Activated CD8-positive, alpha-beta T cell treated with anti-CD3 and anti-CD28 coated beads, Interleukin-2, amount 10 ng/mL, durations not matched to agents 7 days and 5 days (primary cell): ENCODE measurements around the gene FSD2. TPM values are rescaled to one million over a fixed set of nuclear protein-coding genes. Genes with fewer than 3 reads are reported as not detected.

Experiments
- ATAC-seq: fragments of 150-1000 bp; cut with Tn5 transposase; one replicate; pipeline ENCODE4 v1.10.0; 2021; ENCODE audit warnings: moderate library complexity
- CTCF ChIA-PET: fragments of 350-600 bp; sonication (Branson Sonifier 250); formaldehyde crosslinking; loops from one replicate; lab custom pipeline; 2021; ENCODE audit warnings: antibody characterized with exemption; lab: Charles Lee
- POLR2A ChIA-PET: fragments of 350-600 bp; sonication (Branson Sonifier 250); formaldehyde crosslinking; loops from one replicate; lab custom pipeline; 2021; ENCODE audit warnings: antibody characterized with exemption; lab: Charles Lee
- DNase-seq: peaks from one replicate; pipeline ENCODE4 v3.0.0-alpha.2; 2020
- H3K27ac Mint-ChIP-seq: one replicate; pipeline ENCODE4 v1.8.0; 2021; ENCODE audit warnings: mild to moderate bottlenecking, mixed read lengths
- H3K27me3 Mint-ChIP-seq: one replicate; pipeline ENCODE4 v1.8.0; 2021; ENCODE audit warnings: low read depth, mixed read lengths
- H3K36me3 Mint-ChIP-seq: one replicate; pipeline ENCODE4 v1.8.0; 2021; ENCODE audit warnings: low read depth, mixed read lengths
- H3K4me1 Mint-ChIP-seq: one replicate; pipeline ENCODE4 v1.8.0; 2021; ENCODE audit warnings: low read depth, mixed read lengths
- H3K4me3 Mint-ChIP-seq: one replicate; pipeline ENCODE4 v1.8.0; 2021; ENCODE audit warnings: mild to moderate bottlenecking, mixed read lengths
- H3K9me3 Mint-ChIP-seq: one replicate; pipeline ENCODE4 v1.8.0; 2022; ENCODE audit warnings: mixed read lengths; ENCODE audit not compliant: insufficient read depth
- total RNA-seq, 2 experiments: library from RNA; stranded (reverse); gene quantifications; one replicate each; pipeline ENCODE4 v1.2.3, GENCODE V29; 2021

Gene FSD2
- total RNA-seq, 2 experiments from 2014 or later = not detected

DNA sequence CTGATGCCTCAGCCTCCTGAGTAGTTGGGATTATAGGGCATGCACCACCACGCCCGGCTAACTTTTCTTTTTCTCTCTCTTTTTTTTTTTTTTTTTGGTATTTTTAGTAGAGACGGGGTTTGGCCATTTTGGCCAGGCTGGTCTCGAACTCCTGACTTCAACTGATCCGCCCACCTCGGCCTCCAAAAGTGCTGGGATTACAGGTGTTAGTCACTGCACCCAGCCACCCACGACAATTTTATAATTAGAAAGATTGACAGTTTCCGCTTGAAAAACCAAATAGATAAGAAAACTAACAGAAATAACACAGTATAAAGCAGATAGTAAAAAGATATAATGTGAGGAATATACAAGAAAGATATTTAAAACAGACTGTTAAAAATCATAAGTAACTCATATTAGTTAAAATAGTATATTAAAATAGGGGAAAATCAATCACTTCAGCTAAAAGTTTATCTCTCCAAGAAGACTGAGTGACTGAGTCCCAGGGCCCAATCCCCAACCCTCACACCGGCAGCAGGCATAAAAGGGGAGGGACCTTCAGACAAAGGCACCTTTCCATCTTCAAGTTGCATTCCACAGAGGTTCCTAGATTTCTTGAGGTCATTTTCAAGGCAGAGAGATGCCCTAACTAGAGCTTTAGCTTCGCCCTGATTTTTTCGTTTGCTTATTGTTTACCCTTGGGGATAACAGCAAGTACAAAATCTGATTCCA is 2.2 kb upstream of the FSD2 start:
- Mint-ChIP-seq H3K9me3 (no peaks in the 10 kb centered on the region), H3K27ac (no peak overlapping the region), H3K4me1 (peaks cover 28% of the 10 kb centered on the region), H3K4me3 (no peak overlapping the region), H3K36me3 (peaks cover 15% of the 10 kb centered on the region), H3K27me3 (peaks cover 13% of the 10 kb centered on the region)
- DNase-seq = no peak
- no peak for ATAC-seq
- POLR2A ChIA-PET = interaction anchor here (0.7 to 4.4 kb wide), 2 partner anchors 58 to 268 kb away, joined by 4 to 44 read pairs; partner anchors contain the start of gene RPS17
- CTCF ChIA-PET = interaction anchor here (1.6 kb wide), 1 partner anchor 203 kb away, joined by 4 read pairs; the partner anchor contains the start of gene C15orf40

DNA sequence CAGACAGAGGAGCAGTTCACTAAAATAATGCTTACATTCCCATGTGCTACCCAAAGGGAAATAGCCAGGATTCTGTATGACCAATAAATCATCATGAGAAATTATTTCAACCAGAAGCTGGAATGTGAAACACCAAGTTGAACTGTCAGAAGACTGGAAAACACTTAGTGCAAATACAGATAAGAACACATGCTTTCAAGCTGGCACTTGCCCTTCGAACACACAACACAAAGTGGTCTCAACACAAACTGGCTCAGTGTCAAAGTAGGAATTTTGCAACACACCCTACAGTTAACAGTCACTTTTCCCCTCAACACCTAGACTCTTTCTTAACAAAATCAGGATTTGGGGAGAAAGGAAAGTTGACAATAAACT is 1.3 kb downstream of the FSD2 start:
- no peak for ATAC-seq

DNA sequence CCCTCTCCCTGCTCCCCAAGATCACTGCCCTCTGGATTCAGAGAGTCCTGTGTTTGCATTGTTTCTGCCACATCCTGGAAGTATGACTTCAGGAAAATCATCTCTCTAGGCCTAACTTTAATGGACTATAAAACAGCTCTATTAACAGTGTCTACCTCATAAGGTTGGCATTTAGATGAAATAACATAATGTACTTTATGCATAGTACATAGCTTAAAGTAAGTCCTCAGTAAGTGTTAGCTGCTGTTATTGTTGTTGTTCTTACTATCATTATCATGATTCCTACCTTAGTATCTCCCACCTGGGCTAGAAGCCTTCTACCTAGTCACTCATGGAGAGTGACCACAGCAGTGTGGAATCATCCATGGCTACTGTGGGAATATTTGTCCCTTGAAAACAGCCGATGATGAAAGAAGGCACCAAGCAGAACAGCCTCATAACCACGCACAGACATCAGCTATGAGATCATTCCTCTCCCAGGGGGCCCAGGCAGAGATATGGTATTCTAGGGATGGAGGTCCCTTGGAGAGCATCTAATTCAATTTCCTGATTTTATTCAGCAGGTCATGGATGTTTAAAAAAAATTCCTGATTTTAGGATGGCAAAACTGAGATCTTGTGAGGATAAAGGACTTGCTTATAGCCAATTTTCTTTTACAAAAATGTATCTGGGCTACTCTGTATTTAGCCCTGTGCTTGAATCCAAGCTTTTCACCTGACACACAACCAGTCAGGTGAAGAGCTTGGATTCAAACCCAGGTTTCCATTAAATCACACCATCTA is 1.9 kb downstream of the FSD2 start:
- DNase-seq = no peak
- Mint-ChIP-seq H3K9me3 (no peaks in the 10 kb centered on the region), H3K27ac (no peak overlapping the region), H3K27me3 (peaks cover 25% of the 10 kb centered on the region), H3K4me3 (no peak overlapping the region), H3K36me3 (no peaks in the 10 kb centered on the region), H3K4me1 (peaks cover 8% of the 10 kb centered on the region)
- POLR2A ChIA-PET = interaction anchor here (0.5 to 1.3 kb wide), 4 partner anchors 34 to 183 kb away, joined by 3 to 5 read pairs (median 4); no protein-coding TSS in a partner anchor
- no peak for ATAC-seq
- CTCF ChIA-PET = interaction anchor here (1.0 kb wide), 1 partner anchor 373 kb away, joined by 3 read pairs; no protein-coding TSS in a partner anchor

More for the DNA sequence above, 1.3 kb downstream of the FSD2 start:
- Mint-ChIP-seq H3K4me1 (peaks cover 12% of the 10 kb centered on the region), H3K36me3 (no peaks in the 10 kb centered on the region), H3K27me3 (peaks cover 20% of the 10 kb centered on the region), H3K27ac (no peak overlapping the region), H3K4me3 (no peak overlapping the region), H3K9me3 (no peaks in the 10 kb centered on the region)
- CTCF ChIA-PET = interaction anchor here (1.0 kb wide), 1 partner anchor 373 kb away, joined by 3 read pairs; no protein-coding TSS in a partner anchor
- POLR2A ChIA-PET = interaction anchor here (0.5 to 1.3 kb wide), 3 partner anchors 54 to 184 kb away, joined by 4 to 5 read pairs (median 4); no protein-coding TSS in a partner anchor
- DNase-seq = no peak

DNA sequence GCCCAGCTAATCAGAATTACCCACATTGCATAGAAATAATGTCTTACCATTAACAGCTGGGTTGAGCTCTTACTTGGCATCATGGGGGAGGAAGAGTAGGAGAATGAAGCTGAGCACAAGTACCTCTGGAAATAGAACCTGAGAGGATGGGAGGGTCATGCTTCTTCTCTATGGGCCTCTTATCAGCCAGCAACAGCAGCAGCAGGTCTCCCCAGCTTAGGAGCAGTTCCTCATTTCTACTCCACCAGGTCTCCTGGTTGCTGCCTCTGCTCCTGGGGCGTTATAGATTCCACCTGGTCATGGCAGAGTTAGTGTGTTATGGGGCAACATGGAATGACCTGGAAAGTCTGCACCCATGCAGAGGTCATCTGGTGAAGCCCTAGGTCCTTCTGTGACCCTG is 3.4 kb downstream of the FSD2 start:
- DNase-seq (no peak), ATAC-seq (no peak)
- H3K36me3 Mint-ChIP-seq = no peaks in the 10 kb centered on the region
- CTCF ChIA-PET = no interaction called here
- peaks cover 25% of the 10 kb centered on the region for H3K27me3 Mint-ChIP-seq
- H3K9me3 Mint-ChIP-seq = no peaks in the 10 kb centered on the region
- POLR2A ChIA-PET = no interaction called here
- no peaks in the 10 kb centered on the region for H3K4me1 Mint-ChIP-seq
- H3K27ac Mint-ChIP-seq = no peak overlapping the region
- H3K4me3 Mint-ChIP-seq = no peak overlapping the region

DNA sequence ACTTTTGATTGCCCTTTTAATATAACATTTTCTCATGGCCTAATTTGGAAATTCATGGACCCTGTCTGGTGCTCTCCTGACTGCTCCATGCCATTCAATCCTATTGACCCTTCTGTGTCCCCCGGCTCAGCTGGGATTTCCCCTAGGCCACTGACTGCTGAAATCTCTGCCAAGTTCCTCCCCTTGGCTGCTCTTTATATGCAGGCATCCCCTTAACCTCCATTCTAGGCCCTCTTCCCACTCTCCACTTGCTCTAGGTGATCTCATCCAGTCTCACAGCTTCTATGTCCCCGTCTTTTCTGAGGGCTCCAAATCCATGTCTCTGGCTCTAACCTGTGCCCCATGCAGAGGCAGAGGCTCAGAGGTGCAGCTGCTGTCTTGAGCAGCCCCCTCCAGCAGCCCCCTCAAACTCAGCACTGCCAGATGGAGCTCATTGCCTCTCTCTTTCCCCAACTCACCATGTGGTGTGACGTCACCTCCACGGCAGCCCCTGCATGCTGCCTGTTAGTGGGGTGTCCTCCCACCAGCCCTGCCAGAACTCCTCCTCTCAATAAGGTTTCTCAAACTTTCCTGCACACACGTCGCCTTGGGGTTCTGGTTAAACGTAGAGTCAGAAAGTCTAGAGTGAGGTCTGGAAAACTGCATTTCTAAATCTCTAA is 6.6 kb downstream of the FSD2 start:
- POLR2A ChIA-PET = no interaction called here
- Mint-ChIP-seq H3K4me3 (no peak overlapping the region), H3K36me3 (no peaks in the 10 kb centered on the region), H3K9me3 (no peaks in the 10 kb centered on the region), H3K27ac (no peak overlapping the region), H3K4me1 (no peaks in the 10 kb centered on the region), H3K27me3 (peaks cover 19% of the 10 kb centered on the region)
- CTCF ChIA-PET = no interaction called here
- no peak for ATAC-seq
- no peak for DNase-seq

DNA sequence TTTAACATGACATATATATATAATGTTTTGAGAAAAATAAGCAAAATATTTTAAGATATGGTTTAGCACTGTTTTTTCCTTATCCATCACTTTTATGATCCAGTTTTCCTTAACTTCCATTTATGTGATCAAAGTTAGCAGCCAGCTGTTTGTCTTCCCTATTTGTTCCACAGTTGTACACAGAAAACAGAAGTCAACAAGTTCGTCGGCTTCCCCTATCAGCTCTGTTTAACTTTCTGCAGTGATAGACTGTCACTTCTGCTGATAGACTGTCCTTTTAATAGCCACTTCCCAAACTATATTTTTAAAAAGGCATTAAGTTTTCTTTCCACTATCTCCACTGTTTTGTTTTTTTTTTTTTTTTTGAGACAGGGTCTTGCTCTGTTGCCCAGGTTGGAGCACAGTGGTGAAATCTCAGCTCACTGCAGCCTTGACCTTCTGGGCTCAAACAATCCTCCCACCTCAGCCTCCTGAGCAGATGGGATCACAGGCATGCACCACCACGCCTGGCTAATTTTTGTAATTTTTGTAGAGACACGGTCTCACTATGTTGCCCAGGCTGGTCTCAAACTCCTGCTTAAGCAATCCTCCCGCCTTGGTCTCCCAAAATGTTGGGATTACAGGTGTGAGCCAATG is 7.2 kb downstream of the FSD2 start:
- no peak for DNase-seq
- no peaks in the 10 kb centered on the region for H3K4me1 Mint-ChIP-seq
- ATAC-seq = no peak
- H3K27me3 Mint-ChIP-seq = peaks cover 15% of the 10 kb centered on the region
- peaks cover 4% of the 10 kb centered on the region for H3K9me3 Mint-ChIP-seq
- ChIA-PET CTCF (no interaction called here), POLR2A (no interaction called here)
- H3K4me3 Mint-ChIP-seq = no peak overlapping the region
- no peaks in the 10 kb centered on the region for H3K36me3 Mint-ChIP-seq
- H3K27ac Mint-ChIP-seq = no peak overlapping the region

DNA sequence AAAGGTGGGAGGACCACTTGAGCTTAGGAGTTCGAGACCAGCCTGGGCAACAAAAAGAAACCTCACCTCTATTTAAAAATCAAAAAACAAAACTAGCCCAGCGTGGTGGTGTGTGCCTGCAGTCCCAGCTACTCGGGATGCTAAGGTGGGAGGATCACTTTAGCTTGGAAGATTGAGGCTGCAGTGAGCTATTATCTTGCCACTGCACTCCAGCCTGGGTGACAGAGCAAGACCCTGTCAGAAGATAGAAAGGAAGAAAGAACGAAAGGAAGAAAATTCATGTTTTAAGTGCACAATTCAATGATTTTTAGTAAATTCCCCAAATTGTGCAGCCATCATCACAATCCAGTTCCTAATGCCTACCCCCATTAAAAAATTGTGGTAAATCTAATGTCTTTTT is 7.8 kb downstream of the FSD2 start:
- H3K27ac Mint-ChIP-seq = no peak overlapping the region
- no peak overlapping the region for H3K4me3 Mint-ChIP-seq
- CTCF ChIA-PET = no interaction called here
- H3K27me3 Mint-ChIP-seq = peaks cover 12% of the 10 kb centered on the region
- DNase-seq (no peak), ATAC-seq (no peak)
- POLR2A ChIA-PET = no interaction called here
- peaks cover 4% of the 10 kb centered on the region for H3K9me3 Mint-ChIP-seq
- H3K36me3 Mint-ChIP-seq = no peaks in the 10 kb centered on the region
- H3K4me1 Mint-ChIP-seq = no peaks in the 10 kb centered on the region

DNA sequence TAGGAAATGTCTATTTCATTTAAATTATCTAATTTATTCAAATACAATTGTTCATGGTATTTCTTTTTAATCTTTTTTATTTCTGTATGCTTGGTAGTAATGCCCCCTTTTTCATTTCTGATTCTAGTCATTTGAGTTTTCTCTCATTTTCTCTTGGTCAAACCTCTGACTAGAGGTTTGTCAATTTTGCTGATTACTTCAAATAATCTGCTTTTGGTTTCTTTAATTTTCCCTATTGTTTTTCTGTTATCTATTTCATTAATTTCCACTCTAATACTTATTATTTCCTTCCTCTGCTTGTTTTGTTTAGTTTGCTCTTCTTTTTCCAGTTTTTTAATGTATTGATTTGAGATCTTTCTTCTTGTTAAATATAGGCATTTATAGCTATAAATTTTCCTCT is 12.1 kb downstream of the FSD2 start:
- Mint-ChIP-seq H3K4me3 (no peak overlapping the region), H3K4me1 (no peaks in the 10 kb centered on the region), H3K27ac (no peak overlapping the region), H3K36me3 (no peaks in the 10 kb centered on the region), H3K9me3 (peaks cover 4% of the 10 kb centered on the region), H3K27me3 (peaks cover 2% of the 10 kb centered on the region)
- ChIA-PET POLR2A (no interaction called here), CTCF (no interaction called here)
- DNase-seq (no peak), ATAC-seq (no peak)

DNA sequence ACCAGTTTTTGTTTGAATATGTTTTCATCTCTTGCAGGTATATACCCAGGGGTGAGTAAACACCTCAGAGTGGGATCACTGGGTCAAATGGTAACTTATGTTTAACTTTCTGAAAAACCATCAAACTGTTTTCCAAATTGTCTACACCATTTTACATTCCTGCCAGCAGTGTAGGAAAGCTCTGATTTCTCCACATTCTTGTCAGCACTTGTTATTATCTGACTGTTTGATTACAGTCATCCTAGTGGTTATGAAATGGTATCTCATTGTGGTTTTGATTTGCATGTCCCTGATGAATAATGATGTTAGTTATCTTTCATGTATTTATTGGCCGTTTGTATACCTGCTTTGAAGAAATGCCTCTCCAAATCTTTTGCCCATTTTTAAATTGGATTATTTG is 13.8 kb downstream of the FSD2 start:
- DNase-seq (no peak), ATAC-seq (no peak)
- Mint-ChIP-seq H3K9me3 (peaks cover 4% of the 10 kb centered on the region), H3K4me1 (no peaks in the 10 kb centered on the region), H3K27me3 (peaks cover 3% of the 10 kb centered on the region), H3K36me3 (no peaks in the 10 kb centered on the region), H3K4me3 (no peak overlapping the region), H3K27ac (no peak overlapping the region)
- POLR2A ChIA-PET = no interaction called here
- CTCF ChIA-PET = no interaction called here

DNA sequence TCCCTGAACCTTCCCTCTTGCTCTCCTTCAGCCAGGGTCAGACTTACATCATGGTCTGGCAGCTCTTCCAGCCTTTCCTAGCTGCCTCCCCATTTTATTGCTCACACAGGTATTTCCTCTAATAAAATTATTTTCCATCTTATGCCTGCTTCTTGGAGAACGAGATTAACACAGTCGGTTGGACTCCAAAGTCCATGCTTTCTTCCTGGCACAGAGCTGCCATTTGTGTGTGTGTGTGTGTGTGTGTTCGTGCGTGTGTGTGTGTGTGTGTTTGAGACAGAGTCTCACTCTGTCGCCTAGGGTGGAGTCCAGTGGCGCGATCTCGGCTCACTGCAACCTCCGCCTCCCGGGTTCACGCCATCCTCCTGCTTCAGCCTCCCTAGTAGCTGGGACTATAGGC is 15.5 kb downstream of the FSD2 start:
- Mint-ChIP-seq H3K27me3 (peaks cover 5% of the 10 kb centered on the region), H3K4me3 (no peak overlapping the region), H3K4me1 (no peaks in the 10 kb centered on the region), H3K9me3 (peaks cover 4% of the 10 kb centered on the region), H3K27ac (no peak overlapping the region), H3K36me3 (no peaks in the 10 kb centered on the region)
- CTCF ChIA-PET = no interaction called here
- ATAC-seq = no peak
- POLR2A ChIA-PET = no interaction called here
- no peak for DNase-seq

DNA sequence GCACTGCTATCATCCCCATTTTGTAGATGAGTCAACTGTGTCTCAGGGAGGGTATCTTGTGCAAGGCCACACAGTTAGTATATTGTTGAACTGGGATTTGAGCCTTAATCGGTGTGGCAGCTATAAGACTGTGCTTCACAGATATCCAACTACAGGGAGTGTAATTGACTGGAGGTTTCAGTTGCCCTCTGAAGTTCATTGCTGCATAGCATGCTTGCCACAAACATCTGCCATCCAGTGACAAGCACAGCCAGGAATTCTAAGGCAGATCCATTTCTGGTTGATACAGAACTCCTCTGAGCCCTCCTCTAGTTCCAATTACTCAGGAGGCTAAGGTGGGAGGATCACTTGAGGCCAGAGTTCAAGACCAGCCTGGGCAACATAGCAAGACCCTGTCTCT is 16.4 kb downstream of the FSD2 start:
- DNase-seq (no peak), ATAC-seq (no peak)
- peaks cover 5% of the 10 kb centered on the region for H3K27me3 Mint-ChIP-seq
- H3K9me3 Mint-ChIP-seq = peaks cover 4% of the 10 kb centered on the region
- POLR2A ChIA-PET = no interaction called here
- H3K27ac Mint-ChIP-seq = no peak overlapping the region
- CTCF ChIA-PET = no interaction called here
- H3K4me3 Mint-ChIP-seq = no peak overlapping the region
- no peaks in the 10 kb centered on the region for H3K36me3 Mint-ChIP-seq
- no peaks in the 10 kb centered on the region for H3K4me1 Mint-ChIP-seq
